Astrocyte (in vitro differentiated cells and primary cell): ENCODE data around the gene IMPG1. TPM values are rescaled to one million over a fixed set of nuclear protein-coding genes. Genes with fewer than 3 reads are reported as not detected.

Source experiments
- DNase-seq: peaks from one replicate; pipeline ENCODE4 v3.0.0-alpha.2; 2010; ENCODE audit warnings: low read depth
- FAIRE-seq: peaks from 2 replicates; lab custom pipeline; 2011; peaks lifted over from hg19 to GRCh38; lab: Jason Lieb, UNC
- H2AFZ ChIP-seq: 2 replicates; pipeline ENCODE4 v1.6.0; 2012; ENCODE audit warnings: low read depth, low read length, inconsistent platforms
- H3K27ac ChIP-seq: 2 replicates; pipeline ENCODE4 v1.5.1; 2011; ENCODE audit warnings: low read depth, low read length, inconsistent platforms
- H3K27me3 ChIP-seq: 2 replicates; pipeline ENCODE4 v1.6.0; 2011; ENCODE audit warnings: low read length, inconsistent platforms; ENCODE audit not compliant: insufficient read depth
- H3K36me3 ChIP-seq: 2 replicates; pipeline ENCODE4 v1.5.1; 2011; ENCODE audit warnings: low read length, inconsistent platforms; ENCODE audit not compliant: insufficient read depth
- H3K4me1 ChIP-seq: 2 replicates; pipeline ENCODE4 v1.5.1; 2011; ENCODE audit warnings: low read length, inconsistent platforms; ENCODE audit not compliant: insufficient read depth
- H3K4me2 ChIP-seq: 2 replicates; pipeline ENCODE4 v1.6.0; 2012; ENCODE audit warnings: low read length, inconsistent platforms
- H3K4me3 ChIP-seq: 2 replicates; pipeline ENCODE4 v1.5.1; 2011; ENCODE audit warnings: low read depth, mild to moderate bottlenecking, low read length, inconsistent platforms; ENCODE audit not compliant: insufficient read depth
- H3K79me2 ChIP-seq: 2 replicates; pipeline ENCODE4 v1.6.0; 2012; ENCODE audit warnings: mild to moderate bottlenecking, low read length, inconsistent platforms; ENCODE audit not compliant: insufficient read depth
- H3K9ac ChIP-seq: 2 replicates; pipeline ENCODE4 v1.6.0; 2012; ENCODE audit warnings: mild to moderate bottlenecking, low read length, inconsistent platforms
- H3K9me3 ChIP-seq: 2 replicates; pipeline ENCODE4 v1.5.1; 2012; ENCODE audit warnings: low read depth, mild to moderate bottlenecking, low read length, inconsistent platforms; ENCODE audit not compliant: insufficient read depth
- H4K20me1 ChIP-seq: 2 replicates; pipeline ENCODE4 v1.6.0; 2012; ENCODE audit warnings: low read length, inconsistent platforms; ENCODE audit not compliant: insufficient read depth
- H3K27ac Mint-ChIP-seq: one replicate; pipeline ENCODE4 v1.8.0; 2021; ENCODE audit warnings: mild to moderate bottlenecking, mixed read lengths; ENCODE audit not compliant: unreplicated experiment
- H3K27me3 Mint-ChIP-seq: one replicate; pipeline ENCODE4 v1.8.0; 2021; ENCODE audit warnings: low read depth, mixed read lengths; ENCODE audit not compliant: unreplicated experiment
- H3K36me3 Mint-ChIP-seq: one replicate; pipeline ENCODE4 v1.8.0; 2021; ENCODE audit warnings: low read depth, mixed read lengths; ENCODE audit not compliant: unreplicated experiment
- H3K4me1 Mint-ChIP-seq: one replicate; pipeline ENCODE4 v1.8.0; 2021; ENCODE audit warnings: low read depth, mixed read lengths; ENCODE audit not compliant: unreplicated experiment
- H3K4me3 Mint-ChIP-seq: one replicate; pipeline ENCODE4 v1.8.0; 2021; ENCODE audit warnings: mild to moderate bottlenecking, moderate library complexity, mixed read lengths; ENCODE audit not compliant: unreplicated experiment
- H3K9me3 Mint-ChIP-seq: one replicate; pipeline ENCODE4 v1.8.0; 2021; ENCODE audit warnings: mild to moderate bottlenecking, mixed read lengths; ENCODE audit not compliant: unreplicated experiment
- CTCF ChIP-seq: IDR thresholded peaks from 2 replicates; pipeline ENCODE4 v1.5.1; 2011; ENCODE audit warnings: low read depth, mild to moderate bottlenecking, inconsistent platforms, low read length, moderate library complexity; ENCODE audit not compliant: insufficient read depth
- EZH2 ChIP-seq: IDR thresholded peaks from 2 replicates; pipeline ENCODE4 v1.6.1; 2012; ENCODE audit warnings: mild to moderate bottlenecking, low read length, inconsistent platforms; ENCODE audit not compliant: insufficient read depth
- total RNA-seq: library from RNA; stranded (reverse); gene quantifications from 2 replicates; pipeline ENCODE4 v1.2.1, GENCODE V29; 2021

The IMPG1 gene
- total RNA-seq, 1 donor from 2014 or later, result not detected

- Histone ChIP-seq H2AFZ (no peak overlapping the region), H3K36me3 (no peaks in the 10 kb centered on the region), H4K20me1 (no peaks in the 10 kb centered on the region), H3K4me1 (no peaks in the 10 kb centered on the region), H3K27ac (no peak overlapping the region), H3K79me2 (no peaks in the 10 kb centered on the region), H3K27me3 (no peaks in the 10 kb centered on the region), H3K4me3 (no peak overlapping the region), H3K9me3 (no peaks in the 10 kb centered on the region), H3K9ac (no peak overlapping the region), H3K4me2 (no peak overlapping the region)
- Mint-ChIP-seq H3K27me3 (no peaks in the 10 kb centered on the region), H3K4me1 (peaks cover 19% of the 10 kb centered on the region), H3K4me3 (no peak overlapping the region), H3K9me3 (no peaks in the 10 kb centered on the region), H3K36me3 (peaks cover 3% of the 10 kb centered on the region), H3K27ac (peak overlapping the region; percentile 43)
- DNase-seq, result peak; percentile 51
- FAIRE-seq, result peak; percentile 34
- no peak for TF ChIP-seq CTCF
- no peak for TF ChIP-seq EZH2
These were observed 189.7 kb downstream of the IMPG1 start for GRCh38 chr6:75882734-75883133.

- Mint-ChIP-seq H3K9me3 (no peaks in the 10 kb centered on the region), H3K4me1 (peaks cover 19% of the 10 kb centered on the region), H3K27me3 (no peaks in the 10 kb centered on the region), H3K27ac (no peak overlapping the region), H3K4me3 (no peak overlapping the region), H3K36me3 (peaks cover 3% of the 10 kb centered on the region)
- no peak overlapping the region for H3K4me3 ChIP-seq
- H3K36me3 ChIP-seq, result peaks cover 5% of the 10 kb centered on the region
- no peak overlapping the region for H3K27ac ChIP-seq
- H2AFZ ChIP-seq, result no peak overlapping the region
- H3K27me3 ChIP-seq, result no peaks in the 10 kb centered on the region
- TF ChIP-seq CTCF (no peak), EZH2 (no peak)
- H3K9ac ChIP-seq, result no peak overlapping the region
- DNase-seq (no peak), FAIRE-seq (no peak)
- H3K4me1 ChIP-seq, result no peaks in the 10 kb centered on the region
- no peaks in the 10 kb centered on the region for H4K20me1 ChIP-seq
- H3K79me2 ChIP-seq, result no peaks in the 10 kb centered on the region
- no peak overlapping the region for H3K4me2 ChIP-seq
- H3K9me3 ChIP-seq, result no peaks in the 10 kb centered on the region
These were observed 192.2 kb downstream of the IMPG1 start for GRCh38 chr6:75880305-75880704.

GRCh38 chr6:75876152-75876551 is 196.3 kb downstream of the IMPG1 start:
- no peak for FAIRE-seq
- H3K36me3 Mint-ChIP-seq, result peaks cover 5% of the 10 kb centered on the region

More at GRCh38 chr6:75876152-75876551, 196.3 kb downstream of the IMPG1 start:
- H3K27me3 Mint-ChIP-seq, result no peaks in the 10 kb centered on the region
- H3K4me3 Mint-ChIP-seq, result no peak overlapping the region
- Histone ChIP-seq H3K27me3 (no peaks in the 10 kb centered on the region), H3K9ac (no peak overlapping the region), H3K27ac (no peak overlapping the region), H4K20me1 (no peaks in the 10 kb centered on the region), H3K4me3 (no peak overlapping the region), H3K4me1 (no peaks in the 10 kb centered on the region), H3K4me2 (no peak overlapping the region), H3K9me3 (no peaks in the 10 kb centered on the region), H3K79me2 (no peaks in the 10 kb centered on the region), H3K36me3 (peaks cover 8% of the 10 kb centered on the region), H2AFZ (no peak overlapping the region)
- peaks cover 3% of the 10 kb centered on the region for H3K4me1 Mint-ChIP-seq
- no peak for DNase-seq
- TF ChIP-seq CTCF, result no peak
- no peak for TF ChIP-seq EZH2
- no peak overlapping the region for H3K27ac Mint-ChIP-seq
- H3K9me3 Mint-ChIP-seq, result no peaks in the 10 kb centered on the region
